Breast epithelium (tissue), 3 donors: ENCODE data around the gene SUN3.

Experiments used
- POLR2A ChIP-seq: fragments of 450-650 bp; IDR thresholded peaks from one replicate; pipeline ENCODE4 v1.6.1; 2016; ENCODE audit warnings: antibody characterized with exemption, mild to moderate bottlenecking, moderate library complexity
- TF ChIP-seq, protein P1 (sequence below), 3 donors: fragments of 450-650 bp; IDR thresholded peaks; one replicate each; pipeline ENCODE4 v1.5.1; 2016 to 2017; ENCODE audit warnings: antibody characterized with exemption in 3 of 3, mild to moderate bottlenecking in 3 of 3, moderate library complexity in 3 of 3

DNA sequence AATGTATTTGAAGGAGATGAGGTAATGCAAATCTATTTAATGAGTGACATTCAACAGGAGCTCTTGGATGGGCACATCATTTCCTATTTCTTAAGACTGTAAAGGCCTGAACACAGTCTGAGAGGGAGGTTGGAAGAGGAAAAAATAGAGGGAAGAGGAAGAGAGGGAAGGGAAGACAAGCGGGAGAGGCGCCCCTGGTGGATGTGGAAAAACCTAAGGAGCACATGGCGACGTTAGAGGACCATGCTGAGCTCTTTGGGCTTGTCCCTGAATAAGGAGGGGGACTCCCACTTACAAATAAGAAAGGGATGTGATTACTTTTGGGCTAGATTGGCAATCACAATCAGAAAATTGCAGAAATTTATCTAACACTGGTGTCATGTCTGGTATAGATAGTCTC is 19.6 kb downstream of the SUN3 start:
- TF ChIP-seq, protein P1, sequence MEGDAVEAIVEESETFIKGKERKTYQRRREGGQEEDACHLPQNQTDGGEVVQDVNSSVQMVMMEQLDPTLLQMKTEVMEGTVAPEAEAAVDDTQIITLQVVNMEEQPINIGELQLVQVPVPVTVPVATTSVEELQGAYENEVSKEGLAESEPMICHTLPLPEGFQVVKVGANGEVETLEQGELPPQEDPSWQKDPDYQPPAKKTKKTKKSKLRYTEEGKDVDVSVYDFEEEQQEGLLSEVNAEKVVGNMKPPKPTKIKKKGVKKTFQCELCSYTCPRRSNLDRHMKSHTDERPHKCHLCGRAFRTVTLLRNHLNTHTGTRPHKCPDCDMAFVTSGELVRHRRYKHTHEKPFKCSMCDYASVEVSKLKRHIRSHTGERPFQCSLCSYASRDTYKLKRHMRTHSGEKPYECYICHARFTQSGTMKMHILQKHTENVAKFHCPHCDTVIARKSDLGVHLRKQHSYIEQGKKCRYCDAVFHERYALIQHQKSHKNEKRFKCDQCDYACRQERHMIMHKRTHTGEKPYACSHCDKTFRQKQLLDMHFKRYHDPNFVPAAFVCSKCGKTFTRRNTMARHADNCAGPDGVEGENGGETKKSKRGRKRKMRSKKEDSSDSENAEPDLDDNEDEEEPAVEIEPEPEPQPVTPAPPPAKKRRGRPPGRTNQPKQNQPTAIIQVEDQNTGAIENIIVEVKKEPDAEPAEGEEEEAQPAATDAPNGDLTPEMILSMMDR (IDR thresholded peaks at IDR 0.05): no peak
- TF ChIP-seq POLR2A: no peak
